WTC11 (cell line): ENCODE data around the gene IGSF9. TPM values are rescaled to one million over a fixed set of nuclear protein-coding genes. Genes with fewer than 3 reads are reported as not detected.

Experiments
- ATAC-seq: fragments of 200-7000 bp; cut with Tn5 transposase; 2 replicates; pipeline ENCODE4 v1.10.0; 2021; ENCODE audit warnings: mild to moderate bottlenecking, moderate library complexity
- CTCF ChIA-PET: fragments of 300-600 bp; sonication (Branson Sonifier 250); formaldehyde crosslinking; loops from one replicate; lab custom pipeline; 2021; ENCODE audit warnings: antibody characterized with exemption; lab: Charles Lee
- POLR2A ChIA-PET: fragments of 350-600 bp; sonication (Branson Sonifier 250); formaldehyde crosslinking; loops from one replicate; lab custom pipeline; 2021; ENCODE audit warnings: antibody characterized with exemption; lab: Charles Lee
- DNase-seq: peaks from one replicate; pipeline ENCODE4 v3.0.0; 2021; ENCODE audit warnings: low spot score
- H3K27ac Mint-ChIP-seq: 2 replicates; pipeline ENCODE4 v1.8.0; 2021; ENCODE audit warnings: mixed read lengths
- H3K27me3 Mint-ChIP-seq: 2 replicates; pipeline ENCODE4 v1.8.0; 2021; ENCODE audit warnings: low read depth, mild to moderate bottlenecking, moderate library complexity, mixed read lengths
- H3K36me3 Mint-ChIP-seq: 2 replicates; pipeline ENCODE4 v1.8.0; 2021; ENCODE audit warnings: mixed read lengths
- H3K4me1 Mint-ChIP-seq: 2 replicates; pipeline ENCODE4 v1.8.0; 2022; ENCODE audit warnings: mixed read lengths
- H3K4me3 Mint-ChIP-seq: 2 replicates; pipeline ENCODE4 v1.8.0; 2021; ENCODE audit warnings: mild to moderate bottlenecking, moderate library complexity, mixed read lengths
- H3K9me3 Mint-ChIP-seq: 2 replicates; pipeline ENCODE4 v1.8.0; 2021; ENCODE audit warnings: mixed read lengths
- E2F5 ChIP-seq: sonication (generic); formaldehyde crosslinking; IDR thresholded peaks from 2 replicates; pipeline ENCODE4 v1.8.1; 2022; ENCODE audit warnings: mild to moderate bottlenecking, moderate library complexity, missing genetic modification reagents
- GABPB1 ChIP-seq: sonication (generic); formaldehyde crosslinking; IDR thresholded peaks from 2 replicates; pipeline ENCODE4 v1.8.1; 2023; ENCODE audit warnings: mild to moderate bottlenecking, missing genetic modification reagents
- HMGA2 ChIP-seq: fragments of 250-450 bp; sonication (Bioruptor Pico); IDR thresholded peaks from 2 replicates; pipeline ENCODE4 v1.4.0; 2021; ENCODE audit warnings: mild to moderate bottlenecking, moderate library complexity
- KAT7 ChIP-seq: sonication (generic); formaldehyde crosslinking; IDR thresholded peaks from 2 replicates; pipeline ENCODE4 v1.8.1; 2023; ENCODE audit warnings: missing genetic modification reagents, mild to moderate bottlenecking, borderline replicate concordance
- PRDM15 ChIP-seq: sonication (generic); formaldehyde crosslinking; IDR thresholded peaks from 2 replicates; pipeline ENCODE4 v1.8.0; 2022; ENCODE audit warnings: missing genetic modification reagents
- ZNF121 ChIP-seq: sonication (generic); formaldehyde crosslinking; IDR thresholded peaks from 2 replicates; pipeline ENCODE4 v1.8.0; 2023; ENCODE audit warnings: missing genetic modification reagents
- ZNF263 ChIP-seq: sonication (generic); formaldehyde crosslinking; IDR thresholded peaks from 2 replicates; pipeline ENCODE4 v1.8.1; 2022; ENCODE audit warnings: low read depth, mild to moderate bottlenecking, moderate library complexity, missing genetic modification reagents
- ZNF532 ChIP-seq: fragments of 250-450 bp; sonication (Bioruptor Pico); IDR thresholded peaks from 2 replicates; pipeline ENCODE4 v1.9.0; 2021; ENCODE audit warnings: mild to moderate bottlenecking, borderline replicate concordance
- ZNF671 ChIP-seq: fragments of 250-450 bp; sonication (Bioruptor Pico); IDR thresholded peaks from 2 replicates; pipeline ENCODE4 v1.8.0; 2021; ENCODE audit warnings: mild to moderate bottlenecking
- total RNA-seq: library from RNA; stranded (reverse); gene quantifications from 3 replicates; pipeline ENCODE4 v1.2.3, GENCODE V29; 2021
- TF ChIP-seq, protein P1 (sequence below): sonication (generic); formaldehyde crosslinking; IDR thresholded peaks from 2 replicates; pipeline ENCODE4 v1.8.1; 2023; ENCODE audit warnings: mild to moderate bottlenecking, missing genetic modification reagents, moderate library complexity
- TF ChIP-seq, protein P2 (sequence below): sonication (generic); formaldehyde crosslinking; IDR thresholded peaks from 2 replicates; pipeline ENCODE4 v1.8.1; 2023; ENCODE audit warnings: mild to moderate bottlenecking, missing genetic modification reagents, borderline replicate concordance

The IGSF9 gene
- total RNA-seq, 1 experiment from 2014 or later = 16.4 TPM

GRCh38 chr1:159930216-159930615 lies 15.2 kb downstream of the IGSF9 start (continued):
- TF ChIP-seq ZNF532 (CRISPR knock-in tag) = no peak

- CTCF ChIA-PET = interaction anchor here (1.3 to 2.9 kb wide), 4 partner anchors 37 to 157 kb away, joined by 5 to 24 read pairs (median 6); no protein-coding TSS in a partner anchor
- POLR2A ChIA-PET = interaction anchor here (0.7 to 0.9 kb wide), 2 partner anchors 16 to 78 kb away, joined by 3 to 4 read pairs; no protein-coding TSS in a partner anchor
- ATAC-seq = peak; percentile 40
Observed at GRCh38 chr1:159929155-159930051, 16.0 kb downstream of the IGSF9 start.

GRCh38 chr1:159928491-159929050 lies 16.8 kb downstream of the IGSF9 start:
- CTCF ChIA-PET = interaction anchor here (0.8 to 2.9 kb wide), 4 partner anchors 36 to 170 kb away, joined by 5 to 24 read pairs (median 6); partner anchors contain the start of gene IGSF8
- DNase-seq (no peak), ATAC-seq (no peak)
- no peak overlapping the region for H3K27ac Mint-ChIP-seq
- peaks cover 25% of the 10 kb centered on the region for H3K36me3 Mint-ChIP-seq
- peaks cover 15% of the 10 kb centered on the region for H3K27me3 Mint-ChIP-seq
- H3K9me3 Mint-ChIP-seq = no peaks in the 10 kb centered on the region
- no peak overlapping the region for H3K4me3 Mint-ChIP-seq
- POLR2A ChIA-PET = no interaction called here
- peaks cover 21% of the 10 kb centered on the region for H3K4me1 Mint-ChIP-seq
- no peak for TF ChIP-seq HMGA2
- TF ChIP-seq, protein P1, sequence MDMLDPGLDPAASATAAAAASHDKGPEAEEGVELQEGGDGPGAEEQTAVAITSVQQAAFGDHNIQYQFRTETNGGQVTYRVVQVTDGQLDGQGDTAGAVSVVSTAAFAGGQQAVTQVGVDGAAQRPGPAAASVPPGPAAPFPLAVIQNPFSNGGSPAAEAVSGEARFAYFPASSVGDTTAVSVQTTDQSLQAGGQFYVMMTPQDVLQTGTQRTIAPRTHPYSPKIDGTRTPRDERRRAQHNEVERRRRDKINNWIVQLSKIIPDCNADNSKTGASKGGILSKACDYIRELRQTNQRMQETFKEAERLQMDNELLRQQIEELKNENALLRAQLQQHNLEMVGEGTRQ (CRISPR knock-in tag) = no peak
- TF ChIP-seq, protein P2, sequence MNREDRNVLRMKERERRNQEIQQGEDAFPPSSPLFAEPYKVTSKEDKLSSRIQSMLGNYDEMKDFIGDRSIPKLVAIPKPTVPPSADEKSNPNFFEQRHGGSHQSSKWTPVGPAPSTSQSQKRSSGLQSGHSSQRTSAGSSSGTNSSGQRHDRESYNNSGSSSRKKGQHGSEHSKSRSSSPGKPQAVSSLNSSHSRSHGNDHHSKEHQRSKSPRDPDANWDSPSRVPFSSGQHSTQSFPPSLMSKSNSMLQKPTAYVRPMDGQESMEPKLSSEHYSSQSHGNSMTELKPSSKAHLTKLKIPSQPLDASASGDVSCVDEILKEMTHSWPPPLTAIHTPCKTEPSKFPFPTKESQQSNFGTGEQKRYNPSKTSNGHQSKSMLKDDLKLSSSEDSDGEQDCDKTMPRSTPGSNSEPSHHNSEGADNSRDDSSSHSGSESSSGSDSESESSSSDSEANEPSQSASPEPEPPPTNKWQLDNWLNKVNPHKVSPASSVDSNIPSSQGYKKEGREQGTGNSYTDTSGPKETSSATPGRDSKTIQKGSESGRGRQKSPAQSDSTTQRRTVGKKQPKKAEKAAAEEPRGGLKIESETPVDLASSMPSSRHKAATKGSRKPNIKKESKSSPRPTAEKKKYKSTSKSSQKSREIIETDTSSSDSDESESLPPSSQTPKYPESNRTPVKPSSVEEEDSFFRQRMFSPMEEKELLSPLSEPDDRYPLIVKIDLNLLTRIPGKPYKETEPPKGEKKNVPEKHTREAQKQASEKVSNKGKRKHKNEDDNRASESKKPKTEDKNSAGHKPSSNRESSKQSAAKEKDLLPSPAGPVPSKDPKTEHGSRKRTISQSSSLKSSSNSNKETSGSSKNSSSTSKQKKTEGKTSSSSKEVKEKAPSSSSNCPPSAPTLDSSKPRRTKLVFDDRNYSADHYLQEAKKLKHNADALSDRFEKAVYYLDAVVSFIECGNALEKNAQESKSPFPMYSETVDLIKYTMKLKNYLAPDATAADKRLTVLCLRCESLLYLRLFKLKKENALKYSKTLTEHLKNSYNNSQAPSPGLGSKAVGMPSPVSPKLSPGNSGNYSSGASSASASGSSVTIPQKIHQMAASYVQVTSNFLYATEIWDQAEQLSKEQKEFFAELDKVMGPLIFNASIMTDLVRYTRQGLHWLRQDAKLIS (CRISPR knock-in tag) = no peak
- TF ChIP-seq ZNF671 (CRISPR knock-in tag) = no peak
- TF ChIP-seq GABPB1 (CRISPR knock-in tag) = no peak
- TF ChIP-seq KAT7 (CRISPR knock-in tag) = no peak
- no peak for TF ChIP-seq ZNF121 (CRISPR knock-in tag)

More at GRCh38 chr1:159929155-159930051, 16.0 kb downstream of the IGSF9 start:
- Mint-ChIP-seq H3K27me3 (peaks cover 8% of the 10 kb centered on the region; the same call in 1 of the 2 replicates), H3K4me3 (no peak overlapping the region; the same call in 1 of the 2 replicates), H3K9me3 (no peaks in the 10 kb centered on the region), H3K4me1 (peaks cover 13% of the 10 kb centered on the region), H3K36me3 (peaks cover 30% of the 10 kb centered on the region), H3K27ac (no peak overlapping the region; the same call in 1 of the 2 replicates)
- TF ChIP-seq E2F5 = no peak
- TF ChIP-seq ZNF263 (CRISPR knock-in tag) = peak; percentile 39; the same call in 1 of the 2 replicates
- peak; percentile 51; the same call in 1 of the 2 replicates for TF ChIP-seq PRDM15 (CRISPR knock-in tag)
- peak; percentile 77 for DNase-seq
